Activated gamma-delta T cell treated with Interleukin-2 at 50 U/mL for 16 hours (primary cell): Measurements from ENCODE around the gene GRWD1.

Experiments
- DNase-seq: peaks from one replicate; pipeline ENCODE4 v3.0.0-alpha.2; 2020

Gene GRWD1

GRCh38 chr19:48428670-48429069, 17.1 kb upstream of the GRWD1 start:
- no peak for DNase-seq

DNA sequence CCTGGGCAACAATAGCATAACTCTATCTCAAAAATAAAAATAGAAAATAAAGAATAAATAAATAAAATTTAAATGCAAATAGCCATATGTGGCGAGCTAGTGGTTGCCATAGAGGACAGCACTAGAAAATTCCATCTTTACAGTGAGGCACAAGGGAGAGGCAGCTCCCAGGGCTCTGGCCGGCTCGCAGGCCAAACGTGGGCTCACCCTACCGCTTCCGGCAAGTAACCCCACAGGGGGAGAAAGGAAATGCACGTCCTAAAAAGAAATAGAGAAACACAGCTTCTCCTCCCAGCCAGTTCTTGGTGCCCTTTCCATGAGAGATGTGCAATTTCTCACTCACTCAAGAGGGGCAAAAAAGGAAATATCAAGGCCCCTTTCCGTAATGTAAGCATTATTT, 12.4 kb upstream of the GRWD1 start:
- DNase-seq, result no peak

- no peak for DNase-seq
Observed at GRCh38 chr19:48436586-48436985, 9.2 kb upstream of the GRWD1 start.

- DNase-seq, result no peak
Observed at GRCh38 chr19:48441360-48442050, 4.3 kb upstream of the GRWD1 start.

GRCh38 chr19:48442116-48443035, 3.4 kb upstream of the GRWD1 start:
- no peak for DNase-seq

- DNase-seq, result no peak
Observed at GRCh38 chr19:48443256-48443655, 2.5 kb upstream of the GRWD1 start.

- DNase-seq, result no peak
Observed at GRCh38 chr19:48443731-48444128, 2.1 kb upstream of the GRWD1 start.

DNA sequence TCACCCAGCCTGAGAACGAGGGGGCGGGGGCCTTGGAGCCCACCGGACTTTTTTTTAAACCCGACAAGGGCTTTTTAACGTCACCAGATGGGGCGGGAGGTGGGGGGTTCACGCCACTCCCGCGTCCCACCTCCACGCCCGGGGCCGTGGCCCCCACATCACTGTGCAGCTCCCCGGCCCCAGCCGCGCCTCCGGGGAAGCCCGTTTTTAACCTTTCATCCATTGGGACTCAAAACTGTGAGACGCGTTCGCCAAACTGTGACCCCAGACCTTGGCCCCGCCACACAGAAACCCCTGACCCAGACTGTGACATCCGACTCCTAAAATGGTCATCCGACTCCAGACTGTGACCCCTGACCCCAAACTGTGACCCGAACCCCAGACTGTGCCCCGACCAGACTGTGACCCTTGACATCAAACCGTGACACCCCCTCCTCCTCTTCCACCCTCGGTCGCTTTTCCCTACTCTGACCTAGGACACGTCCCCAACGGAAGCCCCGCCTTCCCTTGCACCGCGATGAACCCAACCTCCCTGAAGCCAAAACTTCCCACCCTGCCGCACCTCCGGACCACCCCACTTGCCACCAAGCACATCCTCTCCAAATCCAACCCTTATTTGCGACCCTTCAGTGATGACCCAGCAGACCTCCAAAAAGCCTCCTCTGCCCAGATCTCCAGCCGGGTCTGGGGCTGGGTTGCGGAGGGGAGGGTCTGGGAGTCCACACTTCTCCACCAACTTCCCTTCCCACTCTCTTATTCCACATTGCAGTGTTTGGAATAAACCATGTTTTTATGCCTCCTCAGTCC, 1.5 kb upstream of the GRWD1 start:
- no peak for DNase-seq

GRCh38 chr19:48444936-48445200, 915 bp upstream of the GRWD1 start:
- no peak for DNase-seq

DNA sequence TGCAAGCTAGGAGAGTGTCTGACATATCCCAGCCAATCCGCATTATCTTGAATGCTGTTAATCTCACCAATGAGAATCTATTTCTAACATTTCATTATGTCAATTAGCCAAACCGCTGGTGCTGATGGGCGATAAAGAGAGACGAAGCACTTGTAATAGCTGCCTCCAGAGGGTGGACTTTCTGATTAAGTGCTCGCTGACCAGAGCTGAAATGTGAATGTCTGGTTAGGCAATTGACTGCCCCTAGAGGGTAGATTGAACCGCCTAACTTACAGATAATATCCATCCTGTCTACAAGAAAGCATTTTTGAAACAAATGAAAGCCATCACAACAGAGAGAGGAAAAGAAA, 552 bp upstream of the GRWD1 start:
- no peak for DNase-seq

DNA sequence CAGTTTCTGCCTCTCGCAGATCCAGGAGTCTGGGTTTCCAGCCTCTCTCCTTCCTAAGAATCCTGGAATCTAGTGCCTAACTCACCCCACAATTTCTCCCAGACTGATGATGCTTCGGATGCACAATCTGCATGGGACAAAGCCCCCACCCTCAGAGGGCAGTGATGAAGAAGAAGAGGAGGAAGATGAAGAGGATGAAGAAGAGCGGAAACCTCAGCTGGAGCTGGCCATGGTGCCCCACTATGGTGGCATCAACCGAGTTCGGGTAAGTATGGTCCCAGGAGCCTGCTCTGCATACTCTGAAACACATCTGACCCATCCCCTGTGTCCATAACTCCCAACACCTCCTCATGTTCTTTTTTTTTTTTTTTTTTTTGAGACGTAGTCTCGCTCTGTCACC, 796 bp downstream of the GRWD1 start:
- no peak for DNase-seq

DNA sequence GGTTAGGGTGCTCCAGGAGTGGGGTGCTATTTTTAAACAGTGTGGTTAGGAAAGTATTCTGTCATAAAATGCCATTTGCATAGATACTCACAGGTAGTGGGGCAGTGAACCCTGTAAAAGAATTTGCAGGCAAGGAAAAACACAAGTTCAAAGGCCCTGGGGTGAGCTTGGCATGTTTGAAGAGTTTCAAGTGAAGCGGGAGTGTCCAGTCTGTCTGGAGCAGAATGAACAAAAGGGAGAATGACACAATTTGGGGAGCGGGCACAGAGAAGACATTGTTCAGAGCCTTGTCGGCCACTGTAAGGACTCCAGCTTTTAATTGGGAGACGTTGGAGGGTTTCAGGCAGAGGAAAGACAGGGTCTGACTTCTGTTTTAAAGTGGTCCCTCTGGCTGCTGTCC, 2.8 kb downstream of the GRWD1 start:
- DNase-seq, result no peak

DNA sequence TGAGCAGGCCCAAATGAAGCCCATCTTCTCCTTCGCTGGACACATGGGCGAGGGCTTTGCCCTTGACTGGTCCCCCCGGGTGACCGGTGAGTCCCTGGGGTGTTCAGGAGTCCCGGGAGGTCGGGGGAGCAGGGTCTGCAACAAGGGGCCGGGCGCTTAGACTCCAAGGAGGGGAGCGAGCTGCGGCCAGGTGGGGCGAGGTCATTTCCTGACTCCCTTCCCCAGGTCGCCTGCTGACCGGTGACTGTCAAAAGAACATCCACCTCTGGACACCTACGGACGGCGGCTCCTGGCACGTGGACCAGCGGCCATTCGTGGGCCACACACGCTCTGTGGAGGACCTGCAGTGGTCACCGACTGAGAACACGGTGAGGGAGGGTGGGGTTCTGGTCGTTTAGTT, 4.7 kb downstream of the GRWD1 start:
- DNase-seq, result no peak

GRCh38 chr19:48450863-48451262, 5.1 kb downstream of the GRWD1 start:
- DNase-seq, result no peak

- no peak for DNase-seq
Observed at GRCh38 chr19:48451624-48452023, 5.8 kb downstream of the GRWD1 start.

DNA sequence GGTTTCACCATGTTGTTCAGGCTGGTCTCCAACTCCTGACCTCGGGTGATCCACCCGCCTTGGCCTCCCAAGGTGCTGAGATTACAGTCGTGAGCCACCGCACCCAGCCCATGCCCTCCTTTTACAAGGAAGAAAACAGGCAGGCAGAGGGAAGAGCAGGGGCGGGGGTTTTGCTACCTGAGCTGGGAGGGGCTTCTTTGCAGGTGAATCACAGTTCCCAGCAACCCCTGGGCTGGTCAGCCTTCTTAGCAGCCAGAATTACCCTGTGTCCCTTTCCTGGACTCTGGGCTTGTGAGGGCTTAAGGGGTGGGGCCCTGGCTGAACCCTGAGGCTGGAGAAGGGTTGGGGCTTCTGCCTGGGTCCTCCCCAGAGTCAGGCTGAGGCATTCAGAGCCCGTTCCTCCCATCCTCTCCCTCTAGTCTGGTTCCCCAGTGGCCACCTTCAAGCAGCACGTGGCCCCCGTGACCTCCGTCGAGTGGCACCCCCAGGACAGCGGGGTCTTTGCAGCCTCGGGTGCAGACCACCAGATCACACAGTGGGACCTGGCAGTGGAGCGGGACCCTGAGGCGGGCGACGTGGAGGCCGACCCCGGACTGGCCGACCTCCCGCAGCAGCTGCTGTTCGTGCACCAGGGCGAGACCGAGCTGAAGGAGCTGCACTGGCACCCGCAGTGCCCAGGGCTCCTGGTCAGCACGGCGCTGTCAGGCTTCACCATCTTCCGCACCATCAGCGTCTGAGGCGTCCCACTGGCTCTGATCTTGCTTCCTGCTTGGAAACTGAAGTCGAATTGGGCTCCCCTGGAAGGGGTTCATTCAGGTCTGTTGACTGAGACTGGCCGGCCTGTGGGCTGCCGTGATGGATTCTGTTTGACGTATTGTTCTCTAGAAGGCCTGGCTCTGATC, 6.8 kb downstream of the GRWD1 start:
- DNase-seq, result no peak

DNA sequence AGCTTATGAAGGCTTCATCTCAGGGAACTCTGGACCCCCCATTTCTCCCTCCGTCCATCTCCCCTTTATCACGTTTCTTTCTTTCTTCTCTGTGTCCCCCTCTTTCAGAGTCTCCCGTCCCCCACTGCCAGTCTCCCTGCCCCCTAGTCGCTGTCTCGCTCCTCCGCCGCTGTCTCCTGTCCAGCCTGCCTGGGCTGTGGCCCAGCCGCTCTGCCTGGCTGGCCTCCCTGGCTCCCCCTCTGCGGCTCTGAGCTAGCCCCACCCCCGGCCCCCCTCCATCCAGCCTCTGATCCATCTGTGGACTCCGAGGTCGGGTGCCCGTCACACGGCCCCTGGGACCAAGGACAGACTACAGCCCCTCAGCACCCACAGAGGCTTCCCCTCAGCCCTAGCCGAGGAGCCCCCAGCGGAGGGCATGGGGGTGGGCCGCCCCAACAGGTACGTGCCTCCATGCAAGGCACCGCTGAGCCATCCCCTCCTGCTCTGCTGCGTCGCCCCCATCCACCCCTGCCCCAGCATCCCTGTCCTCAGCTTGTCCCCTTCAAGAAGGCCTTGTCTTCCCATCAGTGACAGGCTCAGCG, 8.5 kb downstream of the GRWD1 start:
- no peak for DNase-seq

DNA sequence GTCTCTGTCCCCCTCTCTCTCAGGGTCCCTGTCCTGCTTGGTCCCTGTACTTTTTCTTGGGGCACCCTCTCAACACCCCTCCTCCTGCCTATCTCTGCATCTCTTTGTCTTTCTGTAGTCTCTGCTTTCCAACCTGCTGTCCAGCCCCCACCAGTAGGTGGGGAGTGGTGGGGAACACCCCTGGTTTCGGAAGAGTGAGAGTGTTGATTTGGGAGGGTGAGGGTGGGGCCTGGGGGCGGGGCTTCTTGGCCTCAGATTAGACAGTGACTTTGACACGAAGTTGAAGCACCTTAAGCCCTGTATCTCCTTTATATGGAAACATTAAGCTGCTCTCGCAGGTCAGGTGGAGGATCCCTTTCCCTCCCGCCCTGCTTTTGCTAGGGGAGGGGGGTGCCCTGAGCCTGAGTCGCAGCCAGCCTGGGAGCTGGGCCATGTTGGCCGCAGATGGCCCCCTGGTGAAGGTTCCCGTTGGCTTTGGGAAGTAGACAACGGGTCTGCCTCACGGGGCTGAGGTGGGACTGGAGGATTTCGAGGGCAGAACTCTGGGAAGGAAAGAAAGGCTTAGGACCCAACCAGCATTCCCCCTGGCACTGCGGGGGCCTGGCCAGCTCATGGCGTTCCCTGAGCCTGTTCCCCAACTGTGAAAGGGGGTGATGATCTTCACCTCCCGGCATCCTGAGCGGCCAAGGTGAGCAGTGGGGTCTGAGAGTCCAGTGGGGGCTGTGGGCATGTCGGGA, 9.6 kb downstream of the GRWD1 start, which contains the start of gene KCNJ14:
KCNJ14 (plus strand) TSS at position 404 of the 737 bp plus-strand sequence. CDS start 6,151 bp downstream, outside the sequence.
- no peak for DNase-seq

DNA sequence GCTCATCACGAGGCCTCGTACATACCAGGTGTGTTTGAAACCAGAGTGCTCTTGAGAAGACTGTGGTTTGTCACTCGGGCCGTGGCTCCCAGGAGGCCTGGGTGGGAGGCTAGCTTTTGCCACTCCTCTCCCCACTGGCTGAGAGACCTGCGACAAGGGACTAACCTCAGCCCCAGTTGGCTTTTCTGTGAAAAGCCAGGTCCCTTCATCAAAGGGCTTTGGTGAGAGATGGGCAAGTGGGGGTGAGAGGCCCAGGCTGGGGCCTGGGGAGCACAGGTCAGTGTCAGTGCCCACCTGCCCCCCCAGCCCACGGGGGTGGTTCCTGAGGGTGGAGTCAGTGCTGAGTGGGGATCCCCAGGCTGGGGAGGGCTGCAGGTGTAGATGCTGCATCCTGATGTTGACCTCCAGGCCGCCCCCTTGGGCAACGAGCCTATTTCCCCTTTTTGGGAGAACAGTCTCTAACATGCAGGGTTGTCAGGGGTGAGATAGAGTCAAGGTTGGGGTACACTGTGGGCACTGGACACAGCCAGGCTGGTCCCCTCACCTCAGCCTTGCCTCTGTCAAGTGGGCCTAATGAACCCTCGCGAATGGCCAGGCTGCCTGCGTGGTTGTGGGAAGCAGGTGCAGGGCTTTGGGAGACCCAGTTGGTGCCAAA, 10.3 kb downstream of the GRWD1 start:
- no peak for DNase-seq

GRCh38 chr19:48456864-48457263, 11.1 kb downstream of the GRWD1 start:
- no peak for DNase-seq

GRCh38 chr19:48458016-48458415, 12.2 kb downstream of the GRWD1 start:
- no peak for DNase-seq
